ENCODE data around the gene WNK1.

GRCh38 chr12:785706-786105 is 33.3 kb downstream of the WNK1 start:
- no peak for TF ChIP-seq POLR2A (IDR thresholded peaks at IDR 0.05)
- no peak for TF ChIP-seq CTCF (IDR thresholded peaks at IDR 0.05)
- TF ChIP-seq POLR2AphosphoS5 (IDR thresholded peaks at IDR 0.05; ENCODE audit: insufficient read depth in 1 of 2, low read depth in 1 of 2) = no peak

Data from vagina (tissue), 2 donors.